Subcutaneous adipose tissue (tissue), 4 donors: ENCODE results near the gene VTI1A. TPM values are rescaled to one million over a fixed set of nuclear protein-coding genes. Genes with fewer than 3 reads are reported as not detected.

Experiments used
- CTCF ChIP-seq: fragments of 450-650 bp; IDR thresholded peaks from one replicate; pipeline ENCODE4 v1.5.1; 2016; ENCODE audit warnings: low read depth, mild to moderate bottlenecking, control low read depth, antibody characterized with exemption, moderate library complexity
- total RNA-seq, 4 donors: library from RNA; depleted of rRNA; stranded (reverse); fragments of >200 nt; gene quantifications; one replicate each; pipeline ENCODE4 v1.1.0, GENCODE V29; 2016

Gene VTI1A
- total RNA-seq, 4 donors from 2014 or later = 48.4 to 70.3 (median 61.9) TPM

GRCh38 chr10:112412696-112413095 is 34.3 kb upstream of the VTI1A start:
- TF ChIP-seq CTCF = no peak

GRCh38 chr10:112421731-112422130 is 25.3 kb upstream of the VTI1A start:
- no peak for TF ChIP-seq CTCF

GRCh38 chr10:112424651-112425050 is 22.4 kb upstream of the VTI1A start:
- TF ChIP-seq CTCF = no peak

GRCh38 chr10:112426111-112426510 is 20.9 kb upstream of the VTI1A start:
- no peak for TF ChIP-seq CTCF

GRCh38 chr10:112429147-112429546 is 17.9 kb upstream of the VTI1A start:
- no peak for TF ChIP-seq CTCF

GRCh38 chr10:112429654-112430230 is 17.3 kb upstream of the VTI1A start:
- TF ChIP-seq CTCF = no peak

GRCh38 chr10:112433136-112433535 is 13.9 kb upstream of the VTI1A start:
- TF ChIP-seq CTCF = no peak
